GOT3 (cell line): ENCODE measurements around the gene UBN1.

Experiments used
- DNase-seq: peaks from one replicate; lab custom pipeline; 2025; ENCODE audit warnings: mixed read lengths; lab: John Stamatoyannopoulos, UW

The UBN1 gene

DNA sequence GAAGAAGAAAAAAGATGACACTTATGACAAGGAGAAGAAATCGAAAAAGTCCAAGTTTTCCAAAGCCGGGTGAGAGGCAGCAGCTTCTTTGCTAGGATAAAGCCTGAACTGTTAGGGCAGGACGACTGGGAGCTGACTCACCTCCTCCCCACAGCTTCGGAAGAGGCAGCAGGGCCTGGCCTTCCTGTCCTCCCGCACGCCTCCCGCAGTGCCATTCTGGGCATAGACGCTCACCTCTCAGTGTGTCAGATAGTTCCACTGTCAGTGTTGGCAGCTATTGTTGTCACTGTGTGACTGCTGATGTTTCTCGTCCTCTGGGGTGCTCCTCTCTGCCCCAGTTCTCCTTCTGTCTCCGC, 12.6 kb downstream of the UBN1 start:
- DNase-seq: no peak

DNA sequence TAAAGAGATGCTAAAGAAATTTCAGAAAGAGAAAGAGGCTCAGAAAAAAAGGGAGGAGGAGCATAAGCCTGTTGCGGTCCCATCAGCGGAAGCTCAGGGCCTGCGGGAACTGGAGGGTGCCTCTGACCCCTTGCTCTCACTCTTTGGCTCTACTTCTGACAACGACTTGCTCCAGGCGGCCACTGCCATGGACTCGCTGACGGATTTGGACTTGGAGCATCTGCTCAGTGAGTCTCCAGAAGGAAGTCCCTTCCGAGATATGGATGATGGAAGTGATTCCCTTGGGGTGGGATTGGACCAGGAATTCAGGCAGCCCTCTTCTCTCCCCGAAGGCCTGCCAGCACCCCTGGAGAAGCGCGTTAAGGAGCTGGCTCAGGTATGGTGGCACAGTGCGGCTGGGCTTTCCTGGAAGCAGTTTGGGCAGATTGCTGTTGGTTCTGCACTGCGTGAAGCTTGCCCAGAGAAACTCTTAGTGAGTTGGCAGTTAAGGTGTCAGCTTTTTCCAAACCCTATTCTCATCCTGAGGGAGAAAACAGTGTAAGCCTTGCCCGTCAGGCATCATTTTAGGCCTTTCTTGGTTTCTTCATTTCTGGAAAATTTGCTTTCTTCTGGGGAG, 13.6 kb downstream of the UBN1 start:
- no peak for DNase-seq

DNA sequence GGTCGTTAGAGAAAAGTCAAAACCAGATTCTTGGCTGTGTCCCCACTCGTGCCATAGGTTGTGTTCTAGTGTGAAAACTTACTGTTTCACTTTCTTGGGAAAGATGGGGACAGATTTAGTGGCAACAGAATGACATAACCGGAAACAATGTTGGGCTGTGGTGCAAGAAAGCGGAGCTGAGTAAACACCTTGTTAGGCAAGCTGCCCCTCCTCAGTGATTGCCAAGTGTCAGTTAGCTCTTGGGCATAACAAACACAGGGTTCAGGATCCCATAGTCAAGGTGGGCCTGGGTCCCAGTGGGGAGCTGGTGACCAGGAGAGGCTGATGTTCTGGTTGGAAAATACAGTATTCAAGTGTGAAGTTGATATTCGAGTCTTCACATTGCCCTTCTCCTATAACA, 15.4 kb downstream of the UBN1 start:
- no peak for DNase-seq

DNA sequence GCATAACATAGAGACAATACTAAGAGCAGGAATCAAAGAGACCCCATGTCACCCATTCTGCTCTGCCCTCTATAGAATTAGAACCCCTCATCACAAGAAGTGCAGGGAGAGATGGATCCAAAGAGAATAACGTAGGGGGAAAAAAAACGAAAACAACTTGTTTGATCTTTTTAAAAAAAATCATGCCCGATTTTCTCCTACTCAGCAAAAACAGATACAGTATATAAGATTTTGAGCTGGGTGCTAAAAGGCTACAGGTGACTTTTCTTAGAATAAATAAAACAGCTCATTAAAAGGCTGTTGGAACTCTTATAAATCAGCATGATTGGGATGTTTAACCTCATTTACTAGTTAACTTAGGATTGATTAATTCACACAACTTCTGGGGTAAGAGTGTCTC, 17.4 kb downstream of the UBN1 start:
- DNase-seq: no peak

DNA sequence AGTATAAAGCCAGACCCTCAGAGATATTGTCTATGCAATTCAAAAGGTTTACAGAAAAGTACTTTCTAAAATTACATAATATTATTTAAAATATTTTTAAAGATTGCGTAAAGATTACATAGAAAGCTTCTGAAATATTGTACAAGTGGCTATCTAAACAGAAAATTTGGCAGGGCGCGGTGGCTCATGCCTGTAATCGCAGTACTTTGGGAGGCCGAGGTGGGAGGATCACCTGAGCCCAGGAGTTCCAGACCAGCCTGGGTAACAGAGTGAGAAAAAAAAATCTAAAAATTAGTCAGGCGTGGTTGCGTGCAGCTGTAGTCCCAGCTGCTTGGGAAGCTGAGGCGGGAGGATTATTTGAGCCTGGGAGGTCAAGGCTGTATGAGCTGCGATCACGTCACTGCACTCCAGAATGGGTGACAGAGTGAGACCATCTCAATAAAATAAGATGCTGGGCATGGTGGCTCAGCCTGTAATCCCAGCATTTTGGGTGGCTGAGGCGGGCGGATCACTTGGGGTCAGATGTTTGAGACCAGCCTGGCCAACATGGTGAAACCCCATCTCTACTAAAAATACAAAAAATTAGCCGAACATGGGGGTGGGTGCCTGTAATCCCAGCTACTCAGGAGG, 18.1 kb downstream of the UBN1 start:
- no peak for DNase-seq

DNA sequence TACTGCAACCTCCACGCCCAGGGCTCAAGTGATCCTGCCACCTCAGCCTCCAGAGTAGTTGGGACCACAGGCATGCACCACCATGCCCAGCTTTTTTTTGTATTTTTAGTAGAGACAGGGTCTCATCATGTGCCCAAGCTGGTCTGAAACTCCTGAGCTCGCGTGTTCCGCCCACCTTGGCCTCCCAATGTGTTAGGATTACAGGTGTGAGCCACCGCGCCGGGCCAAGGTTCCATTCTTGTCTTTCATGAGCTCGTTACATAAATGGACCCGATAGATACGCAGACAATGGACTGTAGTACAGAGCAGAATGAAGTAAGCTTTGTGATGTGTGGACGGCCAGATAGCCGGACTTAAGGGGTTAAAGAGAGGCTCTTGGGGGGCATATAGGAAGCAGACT, 19.3 kb downstream of the UBN1 start:
- DNase-seq: no peak

DNA sequence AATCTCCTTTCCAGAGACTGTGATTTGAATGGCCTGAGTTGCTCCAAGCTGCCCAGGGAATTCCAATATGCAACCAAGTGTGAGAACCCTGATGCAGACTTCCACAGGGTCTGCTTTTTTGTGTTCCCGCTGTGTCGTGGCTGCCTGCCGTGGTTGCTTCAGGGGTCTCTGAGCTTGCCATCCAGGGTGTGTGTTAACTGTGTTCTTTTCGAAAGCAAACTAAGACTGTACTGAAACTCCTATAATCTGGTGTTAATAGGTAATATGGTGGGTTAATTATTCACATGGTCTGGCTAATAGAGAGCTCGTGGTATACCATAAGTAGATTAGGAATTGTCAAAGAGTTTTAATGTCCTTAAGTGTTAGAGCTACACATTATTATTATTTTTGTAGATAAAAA, 20.7 kb downstream of the UBN1 start:
- DNase-seq: no peak

DNA sequence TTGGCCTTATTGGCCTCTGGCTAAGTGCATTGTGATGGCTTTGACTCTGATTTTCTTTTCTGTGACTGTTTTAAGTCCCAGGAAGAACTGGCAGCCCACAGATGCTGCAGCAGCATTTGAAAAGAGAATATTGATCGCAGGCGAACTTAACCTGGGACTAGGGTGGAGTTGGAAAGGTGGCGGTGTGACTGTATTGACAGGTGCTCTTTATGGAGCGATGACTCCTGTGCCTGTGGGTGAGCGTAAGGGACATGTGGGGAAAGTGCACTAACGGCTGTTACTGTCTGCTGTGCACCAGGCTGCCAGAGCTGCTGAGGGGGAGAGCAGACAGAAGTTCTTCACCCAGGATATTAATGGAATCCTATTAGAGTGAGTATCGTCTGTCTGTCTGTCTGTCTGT, 21.3 kb downstream of the UBN1 start:
- DNase-seq: no peak

DNA sequence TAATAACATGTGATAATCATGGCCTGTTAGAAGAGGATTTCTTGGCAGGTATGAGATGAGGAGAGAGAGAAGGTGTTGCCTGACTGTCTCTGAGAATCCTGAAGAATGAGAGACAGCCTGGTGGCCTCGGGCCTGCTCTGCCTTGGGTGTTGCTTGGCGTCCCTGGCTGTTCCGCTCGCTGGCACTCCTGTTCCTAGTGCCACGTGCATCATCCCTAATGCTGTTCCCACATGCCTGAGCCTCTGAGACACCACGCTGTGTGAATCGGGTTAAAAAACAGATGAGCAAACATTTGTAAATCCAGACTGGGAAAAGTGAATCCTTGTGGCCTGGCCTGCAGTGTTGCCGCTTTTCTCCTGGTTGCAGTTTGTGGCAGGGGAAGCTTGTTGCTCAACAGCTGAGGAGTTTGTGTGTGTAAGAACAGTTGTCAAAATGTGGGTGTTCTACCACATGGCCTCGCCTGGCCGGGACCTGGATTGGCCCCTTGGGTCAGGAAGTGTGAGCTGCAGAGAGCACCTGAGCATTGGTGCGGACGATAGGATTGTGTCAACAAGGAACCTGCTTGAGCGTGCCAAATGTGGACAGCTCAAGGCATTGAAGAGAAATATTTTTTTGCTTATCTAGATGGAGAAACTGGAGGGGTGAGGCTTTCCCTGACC, 22.0 kb downstream of the UBN1 start:
- no peak for DNase-seq

DNA sequence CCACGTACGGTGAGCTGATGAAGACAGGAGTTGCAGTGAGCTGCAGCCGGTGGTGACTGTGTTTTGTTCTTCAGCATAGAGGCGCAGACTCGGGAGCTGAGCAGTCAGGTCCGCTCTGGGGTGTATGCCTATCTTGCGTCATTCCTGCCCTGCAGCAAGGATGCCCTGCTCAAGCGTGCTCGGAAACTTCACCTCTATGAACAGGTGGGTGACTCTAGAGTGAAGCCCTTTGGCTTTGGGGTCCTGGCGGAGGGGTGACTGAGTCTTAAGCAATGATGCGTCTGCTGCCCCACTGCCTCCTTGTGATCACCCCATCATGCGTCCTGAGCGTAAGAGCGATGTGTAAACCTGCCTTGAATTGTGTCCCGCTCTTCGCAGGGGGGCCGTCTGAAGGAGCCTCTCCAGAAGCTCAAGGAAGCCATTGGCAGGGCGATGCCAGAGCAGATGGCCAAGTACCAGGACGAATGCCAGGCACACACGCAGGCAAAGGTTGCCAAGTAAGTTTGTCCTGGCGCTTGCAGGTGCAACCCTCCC, 22.9 kb downstream of the UBN1 start:
- no peak for DNase-seq

DNA sequence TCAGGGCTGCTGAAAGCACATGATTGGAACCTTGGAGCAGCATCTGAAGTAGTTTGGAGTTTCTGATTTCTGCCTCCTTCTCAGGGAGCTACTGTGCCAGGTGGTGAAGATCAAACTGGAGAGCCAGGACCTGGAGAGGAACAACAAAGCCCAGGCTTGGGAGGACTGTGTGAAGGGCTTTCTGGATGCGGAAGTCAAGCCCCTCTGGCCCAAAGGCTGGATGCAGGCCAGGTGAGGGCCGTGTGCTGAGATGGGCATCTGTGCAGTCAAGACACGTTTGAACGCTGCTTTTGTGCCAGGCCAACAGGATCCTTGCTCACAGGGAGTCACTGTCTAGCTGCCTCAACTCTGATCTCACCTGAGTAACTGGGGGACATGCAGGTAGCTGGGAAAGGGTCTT, 23.8 kb downstream of the UBN1 start:
- no peak for DNase-seq

DNA sequence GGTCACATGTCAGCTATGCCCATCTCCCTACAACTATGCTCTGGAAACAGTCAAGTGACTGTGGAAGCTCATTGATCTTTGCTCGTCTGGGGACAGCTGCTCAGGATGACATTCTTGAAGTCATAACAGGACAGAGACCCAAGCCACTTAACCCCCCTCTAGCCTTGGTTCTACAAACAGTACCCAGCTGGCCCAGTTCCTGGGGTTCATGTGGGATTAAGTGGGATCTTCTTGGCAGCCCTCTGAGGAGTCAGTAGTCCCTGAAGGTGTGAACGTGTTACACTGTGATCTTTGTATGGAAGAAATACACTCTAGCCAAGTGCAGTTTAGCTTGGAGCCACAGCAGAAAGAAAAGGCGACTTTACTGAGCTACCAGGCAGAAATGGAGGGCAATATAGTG, 25.8 kb downstream of the UBN1 start:
- no peak for DNase-seq

DNA sequence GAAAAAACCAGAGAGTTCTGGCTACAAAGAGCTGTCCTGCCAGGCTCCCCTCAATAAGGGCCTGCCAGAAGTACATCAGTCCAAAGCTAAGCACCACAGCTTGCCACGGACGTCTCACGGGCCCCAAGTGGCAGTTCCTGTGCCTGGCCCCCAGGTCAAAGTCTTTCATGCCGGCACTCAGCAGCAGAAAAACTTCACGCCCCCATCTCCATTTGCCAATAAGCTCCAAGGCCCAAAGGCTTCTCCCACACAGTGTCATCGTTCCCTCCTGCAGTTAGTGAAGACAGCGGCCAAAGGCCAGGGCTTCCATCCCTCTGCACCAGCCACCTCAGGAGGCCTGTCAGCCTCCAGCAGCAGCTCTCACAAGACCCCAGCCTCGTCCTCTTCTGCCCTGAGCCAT, 27.4 kb downstream of the UBN1 start:
- no peak for DNase-seq

DNA sequence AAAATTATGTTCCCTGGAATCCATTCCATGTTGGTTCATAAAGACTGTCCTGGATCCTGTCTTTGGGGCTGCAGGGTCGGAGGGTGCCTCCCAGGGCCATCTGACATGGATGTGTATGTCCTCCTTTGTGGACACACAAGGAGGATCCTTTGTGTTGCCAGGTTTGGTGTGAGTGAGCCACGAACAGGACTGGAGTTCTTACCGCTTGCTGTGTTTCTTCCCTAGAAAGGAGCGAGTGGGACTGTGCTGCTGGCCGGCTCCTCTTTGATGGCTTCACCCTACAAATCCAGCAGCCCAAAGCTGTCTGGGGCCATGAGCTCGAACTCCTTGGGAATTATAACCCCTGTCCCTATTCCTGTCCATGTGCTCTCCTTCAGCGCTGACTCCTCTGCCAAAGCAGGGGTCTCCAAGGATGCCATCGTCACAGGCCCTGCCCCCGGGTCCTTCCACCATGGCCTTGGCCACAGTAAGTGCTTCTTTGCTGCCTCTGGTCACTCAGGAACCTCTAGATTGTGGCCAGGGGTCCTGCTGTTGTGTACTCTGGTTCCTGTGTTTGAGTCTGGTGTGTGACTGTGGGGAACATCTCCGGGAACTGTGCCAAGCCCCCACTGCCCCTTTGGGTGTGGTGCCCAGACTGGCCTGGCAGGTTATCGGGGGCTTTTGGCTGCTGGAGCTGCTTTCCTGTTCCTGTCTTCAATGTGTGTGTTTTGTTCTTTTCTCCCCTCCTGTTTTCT, 29.5 kb downstream of the UBN1 start:
- no peak for DNase-seq

DNA sequence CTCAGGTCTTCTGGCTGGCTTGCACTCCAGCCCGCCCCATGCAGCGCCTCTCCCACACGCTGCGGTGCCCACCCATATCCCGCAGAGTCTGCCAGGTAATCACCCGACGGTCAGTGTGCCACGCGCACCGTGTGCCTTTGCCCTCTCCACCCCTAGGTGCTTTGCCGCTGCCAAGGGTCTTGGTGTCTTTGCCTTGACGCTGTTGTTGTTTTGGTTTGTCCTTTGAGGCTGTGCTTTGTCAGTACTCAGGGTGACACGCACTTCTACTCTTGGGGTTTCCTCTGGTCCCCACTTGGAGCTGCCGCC, 30.1 kb downstream of the UBN1 start:
- no peak for DNase-seq

DNA sequence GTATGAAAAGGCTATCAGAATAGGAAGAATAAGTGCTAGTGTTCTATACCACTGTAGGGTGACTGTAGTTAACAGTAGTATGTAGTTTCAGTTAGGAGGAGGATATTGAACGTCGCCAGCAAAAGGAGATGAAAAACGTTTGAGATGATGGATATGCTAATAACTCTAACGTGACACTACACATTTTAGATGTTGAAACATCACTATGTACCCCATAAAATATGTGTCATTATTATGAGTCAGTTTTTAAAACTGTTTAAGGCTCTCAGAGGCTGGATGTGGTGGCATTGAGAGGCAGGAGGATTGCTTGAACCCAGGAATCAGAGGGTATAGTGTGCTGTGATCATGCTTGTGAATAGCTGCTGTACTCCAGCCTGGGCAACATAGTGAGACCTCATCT, 31.8 kb downstream of the UBN1 start:
- no peak for DNase-seq

DNA sequence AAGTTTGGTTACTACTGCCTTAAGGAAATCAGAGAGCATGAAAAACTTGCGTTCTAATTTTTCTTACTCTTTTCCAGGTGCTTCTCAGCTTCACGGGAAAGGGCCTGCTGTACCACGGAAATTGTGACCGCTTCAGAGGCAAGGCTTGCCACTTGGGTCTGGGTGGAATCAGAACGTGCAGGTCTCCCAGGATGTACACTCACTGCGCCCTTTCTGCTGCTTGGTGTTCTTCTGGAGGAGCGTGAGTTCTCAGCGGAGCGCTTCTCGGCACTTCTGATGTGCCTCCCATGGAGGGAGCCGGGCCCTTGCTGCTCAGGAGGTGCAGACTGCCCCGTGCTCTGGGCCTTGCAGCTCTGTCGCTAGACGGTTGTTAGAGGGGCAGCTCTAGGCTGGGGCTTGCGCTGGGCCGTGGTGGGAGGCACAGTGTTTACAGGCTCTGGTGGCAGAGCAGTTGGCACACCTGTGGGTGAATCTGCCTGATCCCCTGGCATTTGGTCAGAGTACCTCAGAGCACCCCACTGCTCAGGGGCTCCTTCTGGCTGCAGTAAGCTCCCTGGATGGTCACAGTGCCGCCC, 32.8 kb downstream of the UBN1 start:
- no peak for DNase-seq

DNA sequence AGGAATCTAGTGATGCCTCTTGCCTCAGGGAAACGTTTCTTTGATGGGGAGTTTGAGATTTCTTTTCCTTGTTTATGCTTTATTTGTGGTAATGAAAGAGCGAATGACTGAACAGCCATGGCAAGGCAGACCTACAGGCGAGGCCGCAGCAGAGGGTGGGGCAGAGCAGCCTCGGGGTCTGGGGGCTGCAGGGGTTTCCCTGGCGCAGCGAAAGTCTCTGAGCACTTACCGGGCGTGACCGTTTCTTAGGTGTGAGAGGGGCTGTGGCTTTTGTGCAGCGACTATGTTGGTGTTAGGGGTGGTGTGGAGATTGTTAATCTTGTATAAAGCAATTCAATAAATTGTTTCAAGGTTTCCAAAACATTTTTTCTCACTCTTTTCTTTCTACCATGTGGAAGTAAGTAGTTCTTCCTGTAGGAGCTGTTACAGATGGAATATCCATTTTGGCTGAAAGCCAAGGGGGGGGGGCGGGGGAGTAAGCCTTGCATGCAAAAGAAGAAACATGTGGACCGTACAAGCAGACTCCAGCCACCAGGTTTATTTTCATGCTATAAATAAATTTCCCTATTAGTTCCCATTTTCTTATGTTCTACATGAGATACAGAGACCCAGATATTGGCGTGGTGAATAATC, 34.8 kb downstream of the UBN1 start:
- DNase-seq: no peak

DNA sequence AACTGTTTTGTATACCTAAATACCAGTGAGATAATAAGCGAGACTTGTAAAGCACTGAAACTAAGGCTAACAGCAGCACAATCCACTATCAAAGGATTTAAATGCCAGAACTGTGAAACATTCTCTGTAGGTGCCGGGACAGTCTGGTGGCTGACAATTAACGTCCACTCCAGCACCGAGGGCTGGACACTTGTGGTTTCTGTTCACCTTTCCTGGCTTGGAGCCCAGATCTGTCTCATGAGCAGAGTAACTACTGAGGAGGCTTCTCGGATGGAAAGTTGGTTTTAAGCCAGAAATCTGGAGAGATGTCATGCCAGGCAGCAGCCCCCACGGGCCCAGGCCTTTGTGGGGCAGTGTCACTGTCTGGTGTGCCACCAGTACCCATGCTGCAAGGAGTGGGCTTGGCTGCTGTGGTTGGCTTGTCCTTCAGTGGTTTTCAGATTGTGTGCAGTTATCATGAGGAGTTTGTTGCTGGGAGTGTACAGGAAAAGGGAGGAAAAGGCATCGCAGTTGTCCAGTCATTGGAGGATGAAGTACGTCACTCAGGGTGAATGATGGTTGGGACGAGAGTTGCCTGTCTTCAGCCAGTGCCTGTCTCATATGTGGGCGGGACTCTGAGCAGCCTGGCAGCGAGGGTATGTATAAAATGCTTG, 35.5 kb downstream of the UBN1 start:
- no peak for DNase-seq

DNA sequence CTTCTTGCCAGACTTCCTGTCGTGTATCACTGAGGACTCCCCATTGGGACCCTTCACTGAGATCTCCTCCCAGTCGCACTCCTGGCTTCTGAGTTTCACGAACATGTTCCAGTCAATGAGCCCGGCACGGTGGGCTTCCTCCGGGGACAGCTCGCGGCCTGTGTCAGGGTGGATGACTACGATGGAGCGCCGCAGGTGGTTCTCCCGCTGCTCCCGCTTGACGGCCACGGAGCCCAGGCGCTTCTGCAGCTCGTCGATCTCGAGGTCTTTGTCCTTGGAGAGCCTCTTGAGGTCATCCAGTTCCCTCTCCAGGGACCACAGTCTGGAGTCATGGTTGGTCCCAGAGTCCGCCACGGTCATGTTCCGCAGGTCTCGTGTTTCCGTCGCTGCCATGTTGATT, 36.2 kb downstream of the UBN1 start:
- no peak for DNase-seq

DNA sequence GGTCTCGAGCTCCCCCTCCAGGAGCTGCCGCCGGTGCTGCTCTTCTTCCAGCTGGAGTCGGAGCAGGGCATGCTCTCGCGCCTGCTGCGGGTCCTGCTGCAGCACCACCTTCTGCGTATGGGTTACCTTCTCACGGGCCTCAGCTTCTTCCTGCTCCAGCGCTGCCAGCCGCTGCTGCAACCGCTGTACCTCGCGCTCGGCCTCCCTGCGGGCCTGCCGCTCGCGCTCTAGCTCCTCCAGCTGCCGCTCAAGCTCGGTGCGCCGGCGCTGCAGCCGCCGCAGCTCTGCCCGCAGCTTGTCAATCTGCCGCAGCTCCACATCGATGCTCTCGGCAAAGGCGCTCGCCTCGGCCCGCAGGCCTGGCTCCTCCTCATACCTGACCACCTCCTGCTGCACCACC, 36.9 kb downstream of the UBN1 start:
- DNase-seq: no peak
